Stimulated activated naive CD4-positive, alpha-beta T cell treated with Interleukin-2 at 50 U/mL for 16 hours (primary cell): ENCODE data around the gene SLC22A15.
"Not testable (repeated sequence)": the region's sequence is repeated elsewhere in the genome, so short reads cannot be mapped to it uniquely, and the experiment has no call there.

Experiments used
- DNase-seq: peaks from one replicate; lab custom pipeline; 2025; lab: John Stamatoyannopoulos, UW

Gene SLC22A15

GRCh38 chr1:116031302-116031835 lies 55.1 kb downstream of the SLC22A15 start:
- no peak for DNase-seq

DNA sequence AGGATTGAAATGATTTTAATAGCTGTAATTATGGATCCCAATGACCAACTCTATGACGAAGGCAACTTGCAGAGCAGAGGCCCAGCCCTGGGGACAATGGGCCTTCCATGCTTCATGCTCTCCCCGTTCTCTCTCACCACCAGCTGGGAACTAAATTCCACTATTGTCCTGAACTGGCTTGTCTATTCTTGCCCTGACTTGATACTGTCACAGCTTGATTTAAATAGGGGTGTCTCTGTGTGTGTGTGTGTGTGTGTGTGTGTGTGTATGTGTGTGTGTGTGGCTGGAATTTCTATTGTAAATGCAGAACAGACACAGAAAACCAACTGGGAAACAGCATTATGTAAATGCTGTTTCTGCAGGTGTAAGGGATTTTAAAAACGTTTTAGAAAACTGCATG lies 57.0 kb downstream of the SLC22A15 start:
- no peak for DNase-seq

DNA sequence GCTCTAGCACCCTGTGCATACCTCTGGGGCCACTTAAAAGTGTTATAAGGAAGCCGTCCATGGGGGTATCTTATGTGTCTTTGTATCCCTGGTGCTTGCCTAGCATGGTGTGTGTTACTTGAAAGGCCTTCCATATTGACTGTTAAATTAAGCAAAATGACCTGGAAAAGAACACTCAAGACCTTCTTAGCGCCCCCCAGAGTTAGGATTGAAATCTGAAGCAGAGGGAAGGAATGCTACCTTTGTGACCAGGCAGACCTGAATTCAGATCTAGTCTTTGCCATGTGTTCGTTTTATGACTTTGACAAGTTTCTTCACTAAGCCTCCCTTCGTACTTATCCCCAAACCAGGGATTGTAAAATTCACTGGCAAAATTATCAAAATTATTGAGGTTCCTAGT lies 59.9 kb downstream of the SLC22A15 start:
- DNase-seq = no peak

DNA sequence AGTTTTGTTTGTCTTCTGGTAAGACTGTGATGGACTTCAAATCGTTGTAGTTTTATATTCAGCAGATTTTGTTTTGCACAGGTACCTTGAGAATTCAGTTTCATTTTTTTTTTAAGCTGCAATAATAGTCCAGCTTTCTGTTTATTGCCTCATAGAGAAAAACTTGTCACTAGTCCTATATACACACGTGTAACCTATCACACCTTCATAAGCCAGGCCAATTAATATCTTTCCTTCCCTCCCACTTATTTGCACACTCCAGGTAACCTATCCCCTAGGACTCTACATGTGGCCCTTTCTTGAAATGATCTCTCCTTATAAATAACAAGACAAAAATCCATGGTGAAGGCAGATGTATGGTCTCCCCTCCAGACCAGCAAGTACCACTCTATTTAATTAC lies 62.4 kb downstream of the SLC22A15 start:
- no peak for DNase-seq

- DNase-seq = no peak
Observed at GRCh38 chr1:116044071-116044470, 67.8 kb downstream of the SLC22A15 start.

DNA sequence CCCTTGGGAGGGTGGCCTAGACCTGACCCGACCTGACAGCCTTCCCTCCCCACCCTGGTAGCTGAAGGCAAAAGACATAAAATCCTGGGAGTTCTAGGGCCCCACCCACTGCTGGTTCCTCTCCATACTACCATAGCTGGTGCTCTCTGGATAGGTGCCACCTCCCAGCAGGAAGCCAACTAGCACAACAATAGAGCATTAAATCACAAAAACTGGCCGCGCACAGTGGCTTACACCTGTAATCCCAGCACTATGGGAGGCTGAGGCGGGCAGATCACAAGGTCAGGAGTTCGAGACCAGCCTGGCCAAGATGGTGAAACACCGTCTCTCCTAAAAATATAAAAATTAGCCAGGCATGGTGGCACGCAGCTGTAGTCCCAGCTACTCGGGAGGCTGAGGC lies 70.6 kb downstream of the SLC22A15 start:
- not testable (repeated sequence) for DNase-seq

DNA sequence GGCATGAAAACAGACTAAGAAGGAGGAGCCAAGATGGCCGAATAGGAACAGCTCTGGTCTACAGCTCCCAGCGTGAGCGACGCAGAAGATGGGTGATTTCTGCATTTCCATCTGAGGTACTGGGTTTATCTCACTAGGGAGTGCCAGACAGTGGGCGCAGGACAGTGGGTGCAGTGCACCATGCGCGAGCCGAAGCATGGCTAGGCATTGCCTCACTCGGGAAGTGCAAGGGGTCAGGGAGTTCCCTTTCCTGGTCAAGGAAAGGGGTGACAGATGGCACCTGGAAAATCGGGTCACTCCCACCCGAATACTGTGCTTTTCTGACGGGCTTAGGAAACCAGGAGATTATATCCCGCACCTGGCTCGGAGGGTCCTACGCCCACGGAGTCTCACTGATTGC lies 75.6 kb downstream of the SLC22A15 start:
- not testable (repeated sequence) for DNase-seq

- DNase-seq = no peak
Observed at GRCh38 chr1:116062201-116062600, 85.9 kb downstream of the SLC22A15 start.

DNA sequence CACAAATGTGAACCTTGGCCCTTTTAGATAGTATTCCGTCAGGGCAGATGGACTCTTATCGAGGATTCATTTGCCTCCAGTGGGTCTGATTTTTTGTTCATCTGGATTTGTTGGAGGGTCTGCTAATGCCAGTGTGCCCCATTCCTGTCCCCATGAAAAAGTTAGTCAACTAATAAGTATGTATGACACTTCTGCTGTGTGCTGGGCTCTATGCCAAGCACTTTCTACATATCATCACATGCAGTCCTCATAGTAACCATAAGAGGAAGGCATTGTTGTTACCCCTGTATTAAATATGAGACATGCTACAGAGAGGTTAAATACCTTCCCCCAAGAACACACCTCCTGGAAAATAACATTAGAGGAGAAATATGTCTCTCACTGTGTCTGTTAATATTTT lies 88.3 kb downstream of the SLC22A15 start:
- no peak for DNase-seq

- no peak for DNase-seq
Observed at GRCh38 chr1:116066868-116067565, 90.7 kb downstream of the SLC22A15 start.

- DNase-seq = no peak
Observed at GRCh38 chr1:116067566-116067890, 91.2 kb downstream of the SLC22A15 start.

- no peak for DNase-seq
Observed at GRCh38 chr1:116075575-116075974, 99.3 kb downstream of the SLC22A15 start.

GRCh38 chr1:116075990-116076389 lies 99.7 kb downstream of the SLC22A15 start:
- no peak for DNase-seq

GRCh38 chr1:116076831-116077230 lies 100.5 kb downstream of the SLC22A15 start:
- DNase-seq = no peak

DNA sequence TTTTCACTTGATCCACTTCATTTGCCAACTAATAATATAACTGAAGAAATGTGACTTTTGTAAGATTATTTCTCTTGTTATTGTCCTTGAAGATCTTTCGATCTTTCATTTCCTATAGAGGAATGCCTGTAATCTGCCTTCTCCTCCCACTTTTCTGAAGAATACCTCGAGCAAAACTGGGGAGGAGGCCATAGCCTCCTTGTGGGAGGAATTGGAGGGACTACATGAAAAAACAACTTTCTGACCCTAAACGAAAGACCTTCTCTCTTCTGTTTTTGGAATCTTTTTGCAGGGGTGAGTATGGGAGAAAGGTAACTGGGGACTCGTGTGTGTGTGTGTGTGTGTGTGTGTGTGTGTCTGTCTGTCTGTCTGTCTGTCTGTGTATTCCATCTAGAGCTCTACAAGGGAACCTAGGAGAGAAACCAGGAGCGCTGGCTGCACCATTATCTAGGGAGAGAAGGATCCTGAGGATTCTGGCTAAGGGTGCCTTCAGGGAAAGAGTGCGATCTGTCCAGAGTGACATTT lies 102.4 kb downstream of the SLC22A15 start:
- DNase-seq = no peak

DNA sequence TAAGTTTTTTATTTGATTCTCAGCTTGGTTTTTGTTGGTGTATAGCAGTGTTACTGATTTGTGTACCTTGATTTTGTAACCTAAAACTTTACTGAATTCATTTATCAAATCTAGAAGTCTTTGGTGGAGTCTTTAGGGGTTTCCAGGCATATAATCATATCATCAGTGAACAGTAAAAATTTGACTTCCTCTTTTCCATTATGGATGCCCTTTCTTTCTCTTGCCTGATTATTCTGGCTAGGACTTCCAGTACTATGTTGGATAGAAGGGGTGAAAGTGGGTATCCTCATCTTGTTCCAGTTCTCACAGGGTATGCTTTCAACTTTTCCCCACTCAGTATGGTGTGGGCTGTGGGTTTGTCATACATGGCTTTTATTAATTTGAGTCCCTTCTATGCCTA lies 111.3 kb downstream of the SLC22A15 start:
- no peak for DNase-seq

DNA sequence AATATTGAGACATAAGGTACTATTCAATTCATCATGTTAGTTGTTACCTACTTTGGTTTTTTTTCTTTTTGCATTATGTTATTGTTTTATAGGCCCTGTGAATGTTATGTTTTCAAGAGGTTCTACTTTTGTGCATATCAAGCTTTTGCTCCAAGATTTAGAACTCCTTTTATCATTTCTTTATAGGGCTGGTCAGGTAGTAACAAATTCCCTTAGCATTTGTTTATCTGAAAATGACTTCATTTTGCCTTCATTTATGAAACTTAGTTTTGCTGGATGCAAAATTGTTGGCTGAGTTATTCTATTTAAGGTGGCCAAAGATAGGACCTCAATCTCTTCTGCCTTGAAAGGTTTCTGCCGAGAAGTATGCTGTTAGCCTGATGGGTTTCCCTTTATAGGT lies 113.6 kb downstream of the SLC22A15 start:
- no peak for DNase-seq

DNA sequence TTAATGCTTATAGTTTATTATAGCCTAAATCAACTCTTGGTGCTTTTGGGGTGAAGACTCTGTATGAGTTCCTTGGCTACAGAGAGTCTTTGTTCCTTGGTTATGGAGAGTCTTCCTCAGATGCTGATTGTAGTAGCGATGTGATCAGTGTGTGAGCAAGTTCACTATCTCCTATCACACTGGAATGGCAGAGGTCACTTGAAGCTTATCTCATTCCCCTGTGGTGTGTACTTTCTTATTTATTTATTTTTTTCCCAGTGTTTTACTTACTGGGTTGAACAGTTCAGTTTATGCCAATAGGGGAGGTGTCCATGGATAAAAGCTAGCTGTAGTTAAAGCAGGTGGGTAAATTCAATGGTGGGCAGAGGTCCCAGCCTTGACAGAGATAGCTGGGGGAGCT lies 114.8 kb downstream of the SLC22A15 start:
- no peak for DNase-seq

GRCh38 chr1:116092752-116093489 lies 116.6 kb downstream of the SLC22A15 start:
- DNase-seq = no peak

DNA sequence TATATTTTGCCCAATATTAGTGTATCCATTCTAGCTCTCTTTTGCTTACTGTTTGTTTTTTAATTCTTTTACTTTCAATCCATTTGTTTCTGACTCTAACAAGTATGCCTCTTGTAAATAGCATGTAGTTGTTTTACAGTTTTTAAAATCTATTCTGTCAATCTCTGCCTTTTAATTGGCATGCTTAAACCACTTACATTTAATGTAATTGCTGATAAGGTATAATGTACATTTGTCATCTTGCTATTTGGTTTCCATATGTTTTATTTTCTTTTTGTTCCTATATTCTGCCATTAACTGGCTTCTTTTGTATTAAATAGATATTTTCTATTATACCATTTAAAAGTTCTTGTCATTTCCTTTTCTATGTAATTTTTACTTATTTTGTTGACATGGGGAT lies 118.7 kb downstream of the SLC22A15 start:
- no peak for DNase-seq

- DNase-seq = no peak
Observed at GRCh38 chr1:116096013-116096618, 119.8 kb downstream of the SLC22A15 start.

- no peak for DNase-seq
Observed at GRCh38 chr1:116097626-116098025, 121.3 kb downstream of the SLC22A15 start.

DNA sequence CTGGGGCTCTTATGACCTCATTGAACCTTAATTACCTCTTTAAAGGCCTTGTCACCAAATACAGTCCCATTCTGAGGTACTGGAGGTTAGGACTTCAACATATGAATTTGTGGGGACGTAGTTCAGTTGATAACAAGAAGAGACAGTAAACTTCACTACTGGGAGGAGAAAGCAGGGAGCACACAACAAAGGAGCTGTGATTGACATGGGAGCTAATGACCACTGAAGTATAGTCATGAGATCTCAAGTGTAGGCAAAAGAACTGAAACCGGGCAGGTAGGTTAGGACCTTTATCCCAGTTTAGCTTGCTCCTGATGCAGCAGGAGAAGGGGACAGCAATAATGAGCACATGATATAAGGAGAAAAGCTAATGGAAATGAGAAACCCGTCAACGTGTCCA lies 123.1 kb downstream of the SLC22A15 start:
- no peak for DNase-seq
